ENCODE data around the gene PCSK9. TPM values are rescaled to one million over a fixed set of nuclear protein-coding genes. Genes with fewer than 3 reads are reported as not detected.

Gene PCSK9
- total and polyA plus RNA-seq, 4 donors, result 10.8 to 112 (median 58.5) TPM

DNA sequence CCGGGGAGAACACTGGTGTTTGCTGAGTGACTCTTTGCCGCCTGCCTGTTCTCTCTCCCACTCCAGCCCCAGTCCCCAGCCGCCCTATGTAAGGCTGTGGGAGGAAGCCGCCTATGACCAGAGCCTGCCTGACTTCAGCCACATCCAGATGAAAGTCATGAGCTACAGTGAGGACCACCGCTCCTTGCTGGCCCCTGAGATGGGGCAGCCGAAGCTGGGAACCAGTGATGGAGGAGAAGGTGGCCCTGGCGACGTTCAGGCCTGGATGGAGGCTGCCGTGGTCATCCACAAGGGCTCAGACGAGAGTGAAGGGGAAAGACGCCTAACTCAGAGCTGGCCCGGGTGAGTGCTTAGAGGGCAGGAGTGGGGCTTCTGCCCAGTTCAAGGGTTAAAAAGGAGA is 32.4 kb upstream of the PCSK9 start:
- no peak for DNase-seq (ENCODE audit: low spot score)
- H3K27me3 ChIP-seq (ENCODE audit: control insufficient read depth in 4 of 4, insufficient read depth in 4 of 4, low read length in 3 of 4), result no peaks in the 10 kb centered on the region
- no peaks in the 10 kb centered on the region for H3K36me3 ChIP-seq (ENCODE audit: control insufficient read depth in 4 of 4, insufficient read depth in 3 of 4, low read depth in 1 of 4, low read length in 3 of 4)
- no peak overlapping the region for H3K4me3 ChIP-seq (ENCODE audit: low read depth in 1 of 3, low read length in 3 of 3)
- no peaks in the 10 kb centered on the region for H3K4me1 ChIP-seq (ENCODE audit: control insufficient read depth in 4 of 4, insufficient read depth in 4 of 4, low read length in 3 of 4)
- WGBS, result 94% methylated on average over 12 of the region's 12 CpGs
- no peaks in the 10 kb centered on the region for H3K9me3 ChIP-seq (ENCODE audit: control insufficient read depth in 4 of 4, low read length in 3 of 4)
- H3K9ac ChIP-seq (ENCODE audit: low read depth in 1 of 2, low read length in 2 of 2), result no peak overlapping the region
- TF ChIP-seq GABPA (IDR thresholded peaks at IDR 0.05 in 1 of 2, conservative IDR thresholded peaks at IDR 0.05 in 1 of 2) (no peak), RAD21 (IDR thresholded peaks at IDR 0.05) (no peak), FOXA1 (IDR thresholded peaks at IDR 0.05) (no peak), YY1 (IDR thresholded peaks at IDR 0.05) (no peak), FOXA2 (IDR thresholded peaks at IDR 0.05) (no peak), HNF4A (conservative IDR thresholded peaks at IDR 0.05) (no peak), NR2F2 (IDR thresholded peaks at IDR 0.05) (no peak), JUND (IDR thresholded peaks at IDR 0.05) (no peak), TAF1 (conservative IDR thresholded peaks at IDR 0.05) (no peak)
- TF ChIP-seq, protein P1, sequence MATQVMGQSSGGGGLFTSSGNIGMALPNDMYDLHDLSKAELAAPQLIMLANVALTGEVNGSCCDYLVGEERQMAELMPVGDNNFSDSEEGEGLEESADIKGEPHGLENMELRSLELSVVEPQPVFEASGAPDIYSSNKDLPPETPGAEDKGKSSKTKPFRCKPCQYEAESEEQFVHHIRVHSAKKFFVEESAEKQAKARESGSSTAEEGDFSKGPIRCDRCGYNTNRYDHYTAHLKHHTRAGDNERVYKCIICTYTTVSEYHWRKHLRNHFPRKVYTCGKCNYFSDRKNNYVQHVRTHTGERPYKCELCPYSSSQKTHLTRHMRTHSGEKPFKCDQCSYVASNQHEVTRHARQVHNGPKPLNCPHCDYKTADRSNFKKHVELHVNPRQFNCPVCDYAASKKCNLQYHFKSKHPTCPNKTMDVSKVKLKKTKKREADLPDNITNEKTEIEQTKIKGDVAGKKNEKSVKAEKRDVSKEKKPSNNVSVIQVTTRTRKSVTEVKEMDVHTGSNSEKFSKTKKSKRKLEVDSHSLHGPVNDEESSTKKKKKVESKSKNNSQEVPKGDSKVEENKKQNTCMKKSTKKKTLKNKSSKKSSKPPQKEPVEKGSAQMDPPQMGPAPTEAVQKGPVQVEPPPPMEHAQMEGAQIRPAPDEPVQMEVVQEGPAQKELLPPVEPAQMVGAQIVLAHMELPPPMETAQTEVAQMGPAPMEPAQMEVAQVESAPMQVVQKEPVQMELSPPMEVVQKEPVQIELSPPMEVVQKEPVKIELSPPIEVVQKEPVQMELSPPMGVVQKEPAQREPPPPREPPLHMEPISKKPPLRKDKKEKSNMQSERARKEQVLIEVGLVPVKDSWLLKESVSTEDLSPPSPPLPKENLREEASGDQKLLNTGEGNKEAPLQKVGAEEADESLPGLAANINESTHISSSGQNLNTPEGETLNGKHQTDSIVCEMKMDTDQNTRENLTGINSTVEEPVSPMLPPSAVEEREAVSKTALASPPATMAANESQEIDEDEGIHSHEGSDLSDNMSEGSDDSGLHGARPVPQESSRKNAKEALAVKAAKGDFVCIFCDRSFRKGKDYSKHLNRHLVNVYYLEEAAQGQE (IDR thresholded peaks at IDR 0.05), result no peak
- TF ChIP-seq, protein P2, sequence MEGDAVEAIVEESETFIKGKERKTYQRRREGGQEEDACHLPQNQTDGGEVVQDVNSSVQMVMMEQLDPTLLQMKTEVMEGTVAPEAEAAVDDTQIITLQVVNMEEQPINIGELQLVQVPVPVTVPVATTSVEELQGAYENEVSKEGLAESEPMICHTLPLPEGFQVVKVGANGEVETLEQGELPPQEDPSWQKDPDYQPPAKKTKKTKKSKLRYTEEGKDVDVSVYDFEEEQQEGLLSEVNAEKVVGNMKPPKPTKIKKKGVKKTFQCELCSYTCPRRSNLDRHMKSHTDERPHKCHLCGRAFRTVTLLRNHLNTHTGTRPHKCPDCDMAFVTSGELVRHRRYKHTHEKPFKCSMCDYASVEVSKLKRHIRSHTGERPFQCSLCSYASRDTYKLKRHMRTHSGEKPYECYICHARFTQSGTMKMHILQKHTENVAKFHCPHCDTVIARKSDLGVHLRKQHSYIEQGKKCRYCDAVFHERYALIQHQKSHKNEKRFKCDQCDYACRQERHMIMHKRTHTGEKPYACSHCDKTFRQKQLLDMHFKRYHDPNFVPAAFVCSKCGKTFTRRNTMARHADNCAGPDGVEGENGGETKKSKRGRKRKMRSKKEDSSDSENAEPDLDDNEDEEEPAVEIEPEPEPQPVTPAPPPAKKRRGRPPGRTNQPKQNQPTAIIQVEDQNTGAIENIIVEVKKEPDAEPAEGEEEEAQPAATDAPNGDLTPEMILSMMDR (IDR thresholded peaks at IDR 0.05; ENCODE audit: low read depth, low read length, missing input control), result no peak
- H3K27ac ChIP-seq (ENCODE audit: low read depth in 1 of 2, low read length in 2 of 2), result no peak overlapping the region

DNA sequence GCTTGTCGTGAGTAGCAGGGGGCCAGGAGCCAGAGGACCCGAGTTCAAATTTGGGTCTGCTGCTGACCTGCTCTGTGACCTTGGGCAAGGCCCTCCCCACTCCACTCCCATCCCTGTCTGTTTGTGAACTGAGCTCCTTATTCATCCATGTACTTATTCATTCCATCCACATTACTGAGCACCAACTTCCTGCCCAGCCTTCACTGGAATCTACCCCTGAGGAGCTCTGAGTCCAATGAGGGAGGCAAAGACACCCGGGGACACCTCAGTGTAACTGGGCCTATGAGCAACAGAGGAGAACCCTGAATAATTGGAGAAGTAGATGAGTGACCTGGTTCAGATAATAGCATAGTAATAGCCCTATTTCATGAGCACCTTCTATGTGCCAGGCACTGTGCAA is 31.7 kb upstream of the PCSK9 start:
- Histone ChIP-seq H3K27me3 (ENCODE audit: control insufficient read depth in 4 of 4, insufficient read depth in 4 of 4, low read length in 3 of 4) (no peaks in the 10 kb centered on the region), H3K4me1 (ENCODE audit: control insufficient read depth in 4 of 4, insufficient read depth in 4 of 4, low read length in 3 of 4) (no peaks in the 10 kb centered on the region), H3K27ac (ENCODE audit: low read depth in 1 of 2, low read length in 2 of 2) (no peak overlapping the region), H3K36me3 (ENCODE audit: control insufficient read depth in 4 of 4, insufficient read depth in 3 of 4, low read depth in 1 of 4, low read length in 3 of 4) (no peaks in the 10 kb centered on the region), H3K9ac (ENCODE audit: low read depth in 1 of 2, low read length in 2 of 2) (no peak overlapping the region), H3K4me3 (ENCODE audit: low read depth in 1 of 3, low read length in 3 of 3) (no peak overlapping the region), H3K9me3 (ENCODE audit: control insufficient read depth in 4 of 4, low read length in 3 of 4) (no peaks in the 10 kb centered on the region)
- DNase-seq (ENCODE audit: low spot score), result no peak
- 92% methylated on average over 3 of the region's 3 CpGs for WGBS
- TF ChIP-seq FOXA2 (IDR thresholded peaks at IDR 0.05), result no peak

DNA sequence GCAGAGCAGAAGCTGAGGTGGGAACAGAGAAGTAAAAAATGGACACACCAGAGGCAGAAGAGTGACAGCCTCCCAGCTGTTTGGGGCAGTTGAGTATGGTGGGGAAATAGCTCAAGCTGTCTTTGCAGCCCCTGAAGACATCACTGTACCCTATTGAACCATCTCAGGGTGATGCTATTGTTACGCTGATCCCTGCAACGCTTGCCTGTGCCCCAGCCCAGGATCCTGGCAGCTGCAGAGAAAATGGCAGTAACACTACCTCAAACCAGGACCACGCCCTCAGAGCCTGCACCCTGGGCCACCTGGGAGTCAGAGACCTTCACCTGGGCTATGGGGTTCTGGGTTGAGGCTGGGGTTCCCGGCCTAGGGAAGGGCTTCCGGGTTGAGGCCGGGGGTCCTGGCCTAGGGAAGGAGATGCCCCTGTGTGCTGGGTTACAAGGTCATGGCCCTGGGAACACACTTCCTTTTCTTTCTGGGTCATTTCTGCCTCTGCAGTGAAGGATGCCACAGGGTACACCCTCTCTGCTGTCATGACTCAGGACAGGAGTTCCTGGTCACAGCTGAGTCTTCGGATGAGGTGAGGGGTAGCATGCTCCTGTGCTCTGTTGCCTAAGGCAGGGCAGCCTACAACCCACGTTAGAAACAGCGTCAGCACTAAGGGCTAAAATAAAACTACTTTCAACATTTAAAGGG is 29.0 kb upstream of the PCSK9 start:
- TF ChIP-seq, protein P3, sequence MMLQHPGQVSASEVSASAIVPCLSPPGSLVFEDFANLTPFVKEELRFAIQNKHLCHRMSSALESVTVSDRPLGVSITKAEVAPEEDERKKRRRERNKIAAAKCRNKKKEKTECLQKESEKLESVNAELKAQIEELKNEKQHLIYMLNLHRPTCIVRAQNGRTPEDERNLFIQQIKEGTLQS (IDR thresholded peaks at IDR 0.05), result no peak
- TF ChIP-seq NR2F2 (IDR thresholded peaks at IDR 0.05) (no peak), EGR1 (IDR thresholded peaks at IDR 0.05; ENCODE audit: low read depth in 2 of 2) (no peak), RAD21 (IDR thresholded peaks at IDR 0.05) (no peak)
- TF ChIP-seq, protein P4, sequence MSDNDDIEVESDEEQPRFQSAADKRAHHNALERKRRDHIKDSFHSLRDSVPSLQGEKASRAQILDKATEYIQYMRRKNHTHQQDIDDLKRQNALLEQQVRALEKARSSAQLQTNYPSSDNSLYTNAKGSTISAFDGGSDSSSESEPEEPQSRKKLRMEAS (IDR thresholded peaks at IDR 0.05), result no peak
- TF ChIP-seq, protein P2 (IDR thresholded peaks at IDR 0.05; ENCODE audit: low read depth, low read length, missing input control), result no peak
- Histone ChIP-seq H3K27ac (ENCODE audit: low read depth in 1 of 2, low read length in 2 of 2) (no peak overlapping the region), H3K27me3 (ENCODE audit: control insufficient read depth in 4 of 4, insufficient read depth in 4 of 4, low read length in 3 of 4) (no peaks in the 10 kb centered on the region), H3K36me3 (ENCODE audit: control insufficient read depth in 4 of 4, insufficient read depth in 3 of 4, low read depth in 1 of 4, low read length in 3 of 4) (no peaks in the 10 kb centered on the region), H3K9me3 (ENCODE audit: control insufficient read depth in 4 of 4, low read length in 3 of 4) (no peaks in the 10 kb centered on the region), H3K9ac (ENCODE audit: low read depth in 1 of 2, low read length in 2 of 2) (no peak overlapping the region), H3K4me3 (ENCODE audit: low read depth in 1 of 3, low read length in 3 of 3) (no peak overlapping the region), H3K4me1 (ENCODE audit: control insufficient read depth in 4 of 4, insufficient read depth in 4 of 4, low read length in 3 of 4) (no peaks in the 10 kb centered on the region)
- WGBS, result 89% methylated on average over 9 of the region's 9 CpGs
- no peak for DNase-seq (ENCODE audit: low spot score)

All from liver (tissue), 9 donors.